Liver (tissue), 3 donors: ENCODE measurements around the gene CTLA4.

ENCODE experiments used
- ATF3 ChIP-seq: IDR thresholded peaks from 2 replicates; pipeline ENCODE4 v1.6.1; 2016; ENCODE audit warnings: antibody characterized with exemption
- CTCF ChIP-seq: fragments of 150-350 bp; IDR thresholded peaks from 2 replicates; pipeline ENCODE4 v1.5.1; 2017; ENCODE audit warnings: improper control_type of control experiment, low read depth, low read length; ENCODE audit not compliant: missing input control
- EGR1 ChIP-seq, 2 donors: IDR thresholded peaks; 2 replicates each; pipeline ENCODE4 v1.6.1; 2016 to 2018; ENCODE audit warnings: antibody characterized with exemption in 2 of 2, low read depth in 2 of 2
- FOXA1 ChIP-seq: IDR thresholded peaks from 2 replicates; pipeline ENCODE4 v1.6.1; 2016; ENCODE audit warnings: antibody characterized with exemption
- JUND ChIP-seq, 2 donors: IDR thresholded peaks; 2 replicates each; pipeline ENCODE4 v1.6.1; 2016; ENCODE audit warnings: antibody characterized with exemption in 2 of 2
- MAX ChIP-seq: IDR thresholded peaks from 2 replicates; pipeline ENCODE4 v1.6.1; 2016; ENCODE audit warnings: antibody characterized with exemption
- REST ChIP-seq: IDR thresholded peaks from 2 replicates; pipeline ENCODE4 v1.6.1; 2016; ENCODE audit warnings: antibody characterized with exemption, mild to moderate bottlenecking
- TAF1 ChIP-seq: conservative IDR thresholded peaks from 2 replicates; pipeline ENCODE4 v1.6.1; 2016; ENCODE audit warnings: antibody characterized with exemption, mild to moderate bottlenecking
- YY1 ChIP-seq: IDR thresholded peaks from 2 replicates; pipeline ENCODE4 v1.6.1; 2016; ENCODE audit warnings: antibody characterized with exemption, mild to moderate bottlenecking
- ZBTB33 ChIP-seq: IDR thresholded peaks from 2 replicates; pipeline ENCODE4 v1.6.1; 2016; ENCODE audit warnings: antibody characterized with exemption
- donor health status: healthy.
- donor health status: healthy.

GRCh38 chr2:203853271-203853670 lies 14.3 kb upstream of the CTLA4 start:
- TF ChIP-seq CTCF (no peak), FOXA1 (no peak), YY1 (no peak), REST (no peak), ATF3 (no peak), TAF1 (no peak), MAX (no peak), ZBTB33 (no peak), EGR1 (IDR thresholded peaks at IDR 0.05; ENCODE audit: low read depth in 2 of 2) (no peak), JUND (IDR thresholded peaks at IDR 0.05) (no peak)
